Left ventricle myocardium inferior (tissue), 1 donor: ENCODE data around the gene COX6A2. TPM values are rescaled to one million over a fixed set of nuclear protein-coding genes. Genes with fewer than 3 reads are reported as not detected.

Source experiments
- DNase-seq: peaks from one replicate; pipeline ENCODE4 v3.0.0-alpha.2; 2020
- H3K27ac ChIP-seq: fragments of 200-600 bp; replicated peaks from 2 replicates; pipeline ENCODE4 v1.8.0; 2021
- H3K27me3 ChIP-seq: fragments of 200-600 bp; 2 replicates; pipeline ENCODE4 v1.8.0; 2021; ENCODE audit warnings: low read depth
- H3K36me3 ChIP-seq: fragments of 200-600 bp; 2 replicates; pipeline ENCODE4 v1.8.0; 2021
- H3K4me1 ChIP-seq: fragments of 200-600 bp; 2 replicates; pipeline ENCODE4 v1.8.0; 2021
- H3K4me3 ChIP-seq: fragments of 200-600 bp; 2 replicates; pipeline ENCODE4 v1.8.0; 2021; ENCODE audit warnings: mild to moderate bottlenecking, moderate library complexity
- H3K9me3 ChIP-seq: fragments of 200-600 bp; replicated peaks from 2 replicates; pipeline ENCODE4 v1.8.0; 2021
- CTCF ChIP-seq: fragments of 200-600 bp; IDR thresholded peaks from 2 replicates; pipeline ENCODE4 v1.8.0; 2021; ENCODE audit warnings: antibody characterized with exemption, mild to moderate bottlenecking, borderline replicate concordance
- intact Hi-C: fragments of 100-400 bp; cut with micrococcal nuclease; formaldehyde crosslinking; loops from one replicate; pipeline ENCODE4 v1.11.0; 2022
- total RNA-seq: library from RNA; stranded (reverse); fragmentation: NEBNext Ultra II Directional; extraction: Animal tissue kit (Norgen Biotek cat#: 25700); gene quantifications from one replicate; pipeline ENCODE4 v1.2.1, GENCODE V29; 2021
- donor health status: DM: no; HTN: yes; CAD: no; lungs with severe emphysema.

The COX6A2 gene
- total RNA-seq, 1 donor from 2014 or later, result 1,568 TPM

- intact Hi-C loops, result no loop called here
- DNase-seq, result peak; percentile 70
- H3K9me3 ChIP-seq, result no peaks in the 10 kb centered on the region
- TF ChIP-seq CTCF, result no peak
- H3K4me1 ChIP-seq, result peaks cover 52% of the 10 kb centered on the region
- peaks cover 18% of the 10 kb centered on the region for H3K36me3 ChIP-seq
- peak overlapping the region; percentile 73 for H3K4me3 ChIP-seq
- H3K27me3 ChIP-seq, result peaks cover 9% of the 10 kb centered on the region
- H3K27ac ChIP-seq, result peak overlapping the region; percentile 97
Measured at GRCh38 chr16:31427441-31428278, 500 bp downstream of the COX6A2 start.

GRCh38 chr16:31423801-31424200 lies 4.4 kb downstream of the COX6A2 start:
- Histone ChIP-seq H3K4me1 (peaks cover 32% of the 10 kb centered on the region), H3K27ac (peak overlapping the region; percentile 58), H3K27me3 (peaks cover 9% of the 10 kb centered on the region), H3K9me3 (no peaks in the 10 kb centered on the region), H3K4me3 (no peak overlapping the region), H3K36me3 (peaks cover 18% of the 10 kb centered on the region)
- intact Hi-C loops, result no loop called here
- no peak for DNase-seq
- TF ChIP-seq CTCF, result no peak

GRCh38 chr16:31423241-31423640 lies 4.9 kb downstream of the COX6A2 start:
- Histone ChIP-seq H3K4me3 (no peak overlapping the region), H3K27ac (peak overlapping the region; percentile 58), H3K4me1 (peaks cover 31% of the 10 kb centered on the region), H3K27me3 (peaks cover 8% of the 10 kb centered on the region), H3K36me3 (peaks cover 18% of the 10 kb centered on the region), H3K9me3 (no peaks in the 10 kb centered on the region)
- TF ChIP-seq CTCF, result no peak
- intact Hi-C loops, result no loop called here
- no peak for DNase-seq

GRCh38 chr16:31421587-31421986 lies 6.6 kb downstream of the COX6A2 start:
- TF ChIP-seq CTCF, result no peak
- intact Hi-C loops, result no loop called here
- Histone ChIP-seq H3K4me1 (peaks cover 20% of the 10 kb centered on the region), H3K4me3 (no peak overlapping the region), H3K27ac (no peak overlapping the region), H3K27me3 (peaks cover 9% of the 10 kb centered on the region), H3K9me3 (peaks cover 4% of the 10 kb centered on the region), H3K36me3 (peaks cover 13% of the 10 kb centered on the region)
- DNase-seq, result no peak

- no peak for DNase-seq
- intact Hi-C loops, result no loop called here
- Histone ChIP-seq H3K9me3 (peaks cover 4% of the 10 kb centered on the region), H3K36me3 (peaks cover under 1% of the 10 kb centered on the region), H3K27me3 (peaks cover 15% of the 10 kb centered on the region), H3K4me3 (no peak overlapping the region), H3K27ac (no peak overlapping the region), H3K4me1 (peaks cover 7% of the 10 kb centered on the region)
- TF ChIP-seq CTCF, result no peak
Measured at GRCh38 chr16:31420037-31420436, 8.1 kb downstream of the COX6A2 start.
